DOHH2 (cell line): ENCODE results near the gene TMED5.

ENCODE experiments used
- H3F3A ChIP-seq: fragments of 200-600 bp; sonication (generic), shearing (Covaris generic); 2 replicates; pipeline ENCODE4 v1.6.0; 2016; ENCODE audit warnings: antibody characterized with exemption, mild to moderate bottlenecking; ENCODE audit not compliant: control insufficient read depth, insufficient read depth
- H3K27ac ChIP-seq: fragments of 200-600 bp; sonication (generic); 2 replicates; pipeline ENCODE4 v1.5.1; 2014; ENCODE audit warnings: low read depth, mild to moderate bottlenecking, low read length, moderate library complexity
- H3K27me3 ChIP-seq: fragments of 200-600 bp; sonication (generic); 2 replicates; pipeline ENCODE4 v1.6.1; 2014; ENCODE audit warnings: mild to moderate bottlenecking, low read length, mixed read lengths; ENCODE audit not compliant: control insufficient read depth
- H3K36me3 ChIP-seq: fragments of 200-600 bp; sonication (generic); 2 replicates; pipeline ENCODE4 v1.6.1; 2014; ENCODE audit warnings: mild to moderate bottlenecking, low read length, moderate library complexity, mixed read lengths; ENCODE audit not compliant: control insufficient read depth
- H3K4me1 ChIP-seq: fragments of 200-600 bp; sonication (generic); 2 replicates; pipeline ENCODE4 v1.6.1; 2014; ENCODE audit warnings: mild to moderate bottlenecking, low read length, mixed read lengths; ENCODE audit not compliant: control insufficient read depth
- H3K4me2 ChIP-seq: fragments of 200-600 bp; sonication (generic); 2 replicates; pipeline ENCODE4 v1.6.0; 2014; ENCODE audit warnings: mild to moderate bottlenecking, low read length, moderate library complexity
- H3K4me3 ChIP-seq: fragments of 200-600 bp; sonication (generic); 2 replicates; pipeline ENCODE4 v1.5.1; 2014; ENCODE audit warnings: mild to moderate bottlenecking, low read length, mixed read lengths
- H3K79me2 ChIP-seq: fragments of 200-600 bp; sonication (generic); 2 replicates; pipeline ENCODE4 v1.6.1; 2014; ENCODE audit warnings: mild to moderate bottlenecking, low read length, mixed read lengths; ENCODE audit not compliant: control insufficient read depth
- H3K9me2 ChIP-seq: fragments of 200-600 bp; sonication (generic); replicated peaks from 2 replicates; pipeline ENCODE4 v1.6.1; 2014; ENCODE audit warnings: mild to moderate bottlenecking, low read length, mixed read lengths; ENCODE audit not compliant: control insufficient read depth
- H3K9me3 ChIP-seq: fragments of 200-600 bp; sonication (generic); 2 replicates; pipeline ENCODE4 v1.6.1; 2014; ENCODE audit warnings: antibody characterized with exemption, low read length, mixed read lengths; ENCODE audit not compliant: control insufficient read depth, insufficient read depth
- H4K20me1 ChIP-seq: fragments of 200-600 bp; sonication (generic); 2 replicates; pipeline ENCODE4 v1.6.0; 2014; ENCODE audit warnings: low read depth, mild to moderate bottlenecking, antibody characterized with exemption, low read length, moderate library complexity; ENCODE audit not compliant: control insufficient read depth, insufficient read depth
- EZH2phosphoT487 ChIP-seq: fragments of 200-600 bp; sonication (generic); IDR thresholded peaks from 2 replicates; pipeline ENCODE4 v1.6.1; 2017; ENCODE audit warnings: borderline replicate concordance, mild to moderate bottlenecking, antibody characterized with exemption, low read length, moderate library complexity, mixed read lengths
- TF ChIP-seq, protein P1 (sequence below): fragments of 200-600 bp; sonication (generic); IDR thresholded peaks from one replicate; pipeline ENCODE4 v1.5.1; 2014; ENCODE audit warnings: antibody characterized with exemption, mild to moderate bottlenecking, low read depth, low read length; ENCODE audit not compliant: poor library complexity, severe bottlenecking

The TMED5 gene

GRCh38 chr1:93107395-93107794, 72.8 kb downstream of the TMED5 start:
- TF ChIP-seq EZH2phosphoT487: no peak
- TF ChIP-seq, protein P1, sequence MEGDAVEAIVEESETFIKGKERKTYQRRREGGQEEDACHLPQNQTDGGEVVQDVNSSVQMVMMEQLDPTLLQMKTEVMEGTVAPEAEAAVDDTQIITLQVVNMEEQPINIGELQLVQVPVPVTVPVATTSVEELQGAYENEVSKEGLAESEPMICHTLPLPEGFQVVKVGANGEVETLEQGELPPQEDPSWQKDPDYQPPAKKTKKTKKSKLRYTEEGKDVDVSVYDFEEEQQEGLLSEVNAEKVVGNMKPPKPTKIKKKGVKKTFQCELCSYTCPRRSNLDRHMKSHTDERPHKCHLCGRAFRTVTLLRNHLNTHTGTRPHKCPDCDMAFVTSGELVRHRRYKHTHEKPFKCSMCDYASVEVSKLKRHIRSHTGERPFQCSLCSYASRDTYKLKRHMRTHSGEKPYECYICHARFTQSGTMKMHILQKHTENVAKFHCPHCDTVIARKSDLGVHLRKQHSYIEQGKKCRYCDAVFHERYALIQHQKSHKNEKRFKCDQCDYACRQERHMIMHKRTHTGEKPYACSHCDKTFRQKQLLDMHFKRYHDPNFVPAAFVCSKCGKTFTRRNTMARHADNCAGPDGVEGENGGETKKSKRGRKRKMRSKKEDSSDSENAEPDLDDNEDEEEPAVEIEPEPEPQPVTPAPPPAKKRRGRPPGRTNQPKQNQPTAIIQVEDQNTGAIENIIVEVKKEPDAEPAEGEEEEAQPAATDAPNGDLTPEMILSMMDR: no peak
- H3K4me3 ChIP-seq: no peak overlapping the region
- peaks cover 42% of the 10 kb centered on the region for H3K4me1 ChIP-seq
- peaks cover 100% of the 10 kb centered on the region for H3K79me2 ChIP-seq
- peaks cover 85% of the 10 kb centered on the region for H3K36me3 ChIP-seq
- peaks cover 12% of the 10 kb centered on the region; the same call in 1 of the 2 replicates for H3F3A ChIP-seq
- no peaks in the 10 kb centered on the region for H3K9me2 ChIP-seq
- H3K27me3 ChIP-seq: no peaks in the 10 kb centered on the region
- peaks cover 6% of the 10 kb centered on the region; the same call in 1 of the 2 replicates for H3K9me3 ChIP-seq
- no peak overlapping the region for H3K27ac ChIP-seq
- H4K20me1 ChIP-seq: peaks cover 16% of the 10 kb centered on the region
- H3K4me2 ChIP-seq: no peak overlapping the region

GRCh38 chr1:93106226-93106625, 74.0 kb downstream of the TMED5 start:
- Histone ChIP-seq H3K4me3 (no peak overlapping the region), H3K27me3 (no peaks in the 10 kb centered on the region), H3K4me2 (no peak overlapping the region), H3K79me2 (peaks cover 100% of the 10 kb centered on the region), H3K36me3 (peaks cover 84% of the 10 kb centered on the region), H3K27ac (no peak overlapping the region), H3F3A (peaks cover 8% of the 10 kb centered on the region; the same call in 1 of the 2 replicates), H4K20me1 (peaks cover 15% of the 10 kb centered on the region), H3K4me1 (peaks cover 36% of the 10 kb centered on the region), H3K9me3 (peaks cover 6% of the 10 kb centered on the region; the same call in 1 of the 2 replicates), H3K9me2 (no peaks in the 10 kb centered on the region)
- TF ChIP-seq EZH2phosphoT487: no peak
- TF ChIP-seq, protein P1: no peak

DNA sequence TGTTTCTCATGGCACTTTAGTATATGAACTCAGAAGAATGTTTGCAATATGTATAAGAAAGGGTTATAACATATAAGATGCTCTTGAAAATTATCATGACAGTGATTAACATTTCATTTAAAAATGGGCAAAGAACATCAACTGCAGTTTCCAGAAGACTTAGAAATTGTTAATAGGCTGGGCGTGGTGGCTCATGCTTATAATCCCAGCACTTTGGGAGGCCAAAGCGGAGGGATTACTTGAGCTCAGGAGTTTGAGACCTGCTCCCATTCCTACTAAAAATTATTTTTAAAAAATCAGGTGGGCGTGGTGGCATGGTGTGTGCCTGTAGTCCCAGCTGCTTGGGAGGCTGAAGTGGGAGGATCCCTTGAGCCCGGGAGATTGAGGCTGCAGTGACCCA, 78.1 kb downstream of the TMED5 start:
- H3K4me1 ChIP-seq: peaks cover 20% of the 10 kb centered on the region
- no peaks in the 10 kb centered on the region for H3F3A ChIP-seq
- H3K9me2 ChIP-seq: no peaks in the 10 kb centered on the region
- peaks cover 20% of the 10 kb centered on the region for H4K20me1 ChIP-seq
- H3K4me2 ChIP-seq: no peak overlapping the region
- no peaks in the 10 kb centered on the region for H3K27me3 ChIP-seq
- peaks cover 82% of the 10 kb centered on the region for H3K36me3 ChIP-seq
- no peak overlapping the region for H3K27ac ChIP-seq
- TF ChIP-seq, protein P1: no peak
- no peak for TF ChIP-seq EZH2phosphoT487
- H3K9me3 ChIP-seq: peaks cover 6% of the 10 kb centered on the region; the same call in 1 of the 2 replicates
- no peak overlapping the region for H3K4me3 ChIP-seq
- peaks cover 100% of the 10 kb centered on the region for H3K79me2 ChIP-seq
